HG03066 (cell line): ENCODE results near the gene ZNF169.
"Not testable (repeated sequence)": the region's sequence is repeated elsewhere in the genome, so short reads cannot be mapped to it uniquely, and the experiment has no call there.

Experiments
- ATAC-seq: cut with Tn5 transposase; IDR thresholded peaks from one replicate; pipeline ENCODE4 v1.9.1; 2021; ENCODE audit warnings: low read depth; ENCODE audit not compliant: unreplicated experiment

Gene ZNF169

DNA sequence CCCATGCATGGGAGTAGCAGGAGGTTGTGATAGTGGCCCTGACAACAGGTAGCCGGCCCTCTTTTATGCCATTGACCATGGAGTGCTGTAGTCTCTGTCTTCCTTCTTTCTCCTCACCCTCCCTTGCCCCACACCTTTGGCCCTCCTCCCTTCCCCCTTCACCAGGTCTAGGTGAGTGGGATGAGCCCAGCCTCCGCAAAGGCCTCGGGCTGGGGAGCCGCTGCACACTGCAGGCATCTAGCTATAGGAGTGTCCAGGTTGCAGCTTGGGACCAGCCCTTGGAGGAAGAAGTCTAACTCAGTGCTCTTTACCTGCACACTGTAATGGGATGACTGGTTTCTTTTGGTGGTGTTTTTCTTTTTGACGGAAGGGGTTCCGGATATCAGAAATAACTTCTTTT is 81.7 kb downstream of the ZNF169 start:
- ATAC-seq: not testable (repeated sequence)

DNA sequence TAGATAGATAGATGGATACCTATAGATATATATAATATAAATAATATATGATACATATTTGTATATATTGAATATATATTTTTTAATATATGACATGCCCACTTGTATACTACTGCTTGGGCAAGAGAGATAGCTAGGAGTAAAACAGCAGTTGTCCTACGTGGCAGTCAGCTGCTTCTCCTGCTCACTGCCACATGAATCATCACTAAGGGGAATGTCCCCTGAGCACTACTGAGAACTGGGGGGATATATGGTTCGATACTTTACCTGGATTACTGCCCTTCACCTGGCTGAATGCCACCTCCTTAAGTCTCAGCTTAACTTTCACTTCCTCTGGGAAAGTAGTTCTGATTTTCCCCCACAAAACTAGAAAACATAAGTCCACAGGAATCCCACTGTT is 82.6 kb downstream of the ZNF169 start:
- not testable (repeated sequence) for ATAC-seq

DNA sequence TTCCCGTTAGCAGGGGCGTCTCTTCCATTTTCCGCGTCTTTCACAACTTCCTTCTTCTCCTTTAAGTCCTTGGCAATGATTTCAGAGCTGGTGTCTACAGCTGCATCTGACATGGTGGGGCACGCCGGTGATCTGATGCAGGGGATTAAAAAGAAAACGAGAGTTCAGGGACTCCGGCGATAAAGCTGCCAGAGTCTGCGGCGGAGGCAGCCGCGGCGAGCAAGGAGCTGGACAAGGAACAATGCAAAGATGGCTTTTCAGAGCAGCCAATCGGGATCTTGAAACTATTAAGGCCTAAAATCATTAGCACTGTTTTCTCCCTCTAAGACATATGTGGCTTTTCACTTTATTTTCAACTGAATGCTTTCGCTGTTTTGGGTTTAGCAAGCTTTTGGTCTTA is 88.4 kb downstream of the ZNF169 start:
- ATAC-seq: not testable (repeated sequence)

DNA sequence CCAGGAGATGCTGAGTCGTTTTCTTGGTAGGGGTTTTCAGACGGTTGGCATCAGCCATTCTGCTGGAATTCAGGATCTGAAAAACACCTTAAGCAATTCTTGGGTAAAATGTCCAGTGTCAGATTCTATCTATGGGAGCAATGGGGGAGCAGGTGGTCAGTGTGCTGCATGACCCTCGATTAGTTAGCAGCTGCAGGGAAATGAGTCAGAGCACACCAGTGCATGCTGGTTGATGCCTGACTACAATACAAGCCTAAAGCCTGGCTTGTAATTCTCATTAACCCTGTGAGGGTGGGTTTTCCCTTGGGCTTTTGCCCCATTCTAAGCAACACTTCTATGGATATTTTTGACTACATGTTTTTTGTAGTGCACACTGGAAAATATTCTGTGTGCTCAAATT is 89.7 kb downstream of the ZNF169 start:
- not testable (repeated sequence) for ATAC-seq
